Measurements from ENCODE around the gene INAFM2.

- TF ChIP-seq, protein P1, sequence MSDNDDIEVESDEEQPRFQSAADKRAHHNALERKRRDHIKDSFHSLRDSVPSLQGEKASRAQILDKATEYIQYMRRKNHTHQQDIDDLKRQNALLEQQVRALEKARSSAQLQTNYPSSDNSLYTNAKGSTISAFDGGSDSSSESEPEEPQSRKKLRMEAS (IDR thresholded peaks at IDR 0.05), result no peak
- no peak for TF ChIP-seq TAF1 (conservative IDR thresholded peaks at IDR 0.05)
- TF ChIP-seq SP1 (IDR thresholded peaks at IDR 0.05), result no peak
- TF ChIP-seq CTCF (IDR thresholded peaks at IDR 0.05; ENCODE audit: low read depth, low read length, missing input control), result no peak
- TF ChIP-seq GABPA (IDR thresholded peaks at IDR 0.05 in 1 of 2, conservative IDR thresholded peaks at IDR 0.05 in 1 of 2), result no peak
- no peak for TF ChIP-seq ZBTB33 (IDR thresholded peaks at IDR 0.05)
- no peak for TF ChIP-seq JUND (IDR thresholded peaks at IDR 0.05)
- TF ChIP-seq, protein P2, sequence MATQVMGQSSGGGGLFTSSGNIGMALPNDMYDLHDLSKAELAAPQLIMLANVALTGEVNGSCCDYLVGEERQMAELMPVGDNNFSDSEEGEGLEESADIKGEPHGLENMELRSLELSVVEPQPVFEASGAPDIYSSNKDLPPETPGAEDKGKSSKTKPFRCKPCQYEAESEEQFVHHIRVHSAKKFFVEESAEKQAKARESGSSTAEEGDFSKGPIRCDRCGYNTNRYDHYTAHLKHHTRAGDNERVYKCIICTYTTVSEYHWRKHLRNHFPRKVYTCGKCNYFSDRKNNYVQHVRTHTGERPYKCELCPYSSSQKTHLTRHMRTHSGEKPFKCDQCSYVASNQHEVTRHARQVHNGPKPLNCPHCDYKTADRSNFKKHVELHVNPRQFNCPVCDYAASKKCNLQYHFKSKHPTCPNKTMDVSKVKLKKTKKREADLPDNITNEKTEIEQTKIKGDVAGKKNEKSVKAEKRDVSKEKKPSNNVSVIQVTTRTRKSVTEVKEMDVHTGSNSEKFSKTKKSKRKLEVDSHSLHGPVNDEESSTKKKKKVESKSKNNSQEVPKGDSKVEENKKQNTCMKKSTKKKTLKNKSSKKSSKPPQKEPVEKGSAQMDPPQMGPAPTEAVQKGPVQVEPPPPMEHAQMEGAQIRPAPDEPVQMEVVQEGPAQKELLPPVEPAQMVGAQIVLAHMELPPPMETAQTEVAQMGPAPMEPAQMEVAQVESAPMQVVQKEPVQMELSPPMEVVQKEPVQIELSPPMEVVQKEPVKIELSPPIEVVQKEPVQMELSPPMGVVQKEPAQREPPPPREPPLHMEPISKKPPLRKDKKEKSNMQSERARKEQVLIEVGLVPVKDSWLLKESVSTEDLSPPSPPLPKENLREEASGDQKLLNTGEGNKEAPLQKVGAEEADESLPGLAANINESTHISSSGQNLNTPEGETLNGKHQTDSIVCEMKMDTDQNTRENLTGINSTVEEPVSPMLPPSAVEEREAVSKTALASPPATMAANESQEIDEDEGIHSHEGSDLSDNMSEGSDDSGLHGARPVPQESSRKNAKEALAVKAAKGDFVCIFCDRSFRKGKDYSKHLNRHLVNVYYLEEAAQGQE (IDR thresholded peaks at IDR 0.05), result no peak
- TF ChIP-seq RXRA (IDR thresholded peaks at IDR 0.05), result no peak
- TF ChIP-seq HNF4G (IDR thresholded peaks at IDR 0.05), result no peak
- no peak for TF ChIP-seq RAD21 (IDR thresholded peaks at IDR 0.05)
- no peak for TF ChIP-seq YY1 (IDR thresholded peaks at IDR 0.05)
These were observed 11.7 kb downstream of the INAFM2 start for GRCh38 chr15:40334941-40335795.

All from liver (tissue), 3 donors.